NCI-H2029 treated with DMSO at 0.1 percent for 48 hours (cell line): ENCODE data around the gene KATNB1.
"Not testable (repeated sequence)": the region's sequence is repeated elsewhere in the genome, so short reads cannot be mapped to it uniquely, and the experiment has no call there.

Experiments used
- DNase-seq: peaks from one replicate; lab custom pipeline; 2025; lab: John Stamatoyannopoulos, UW

Gene KATNB1

GRCh38 chr16:57725976-57726375, 9.6 kb upstream of the KATNB1 start:
- DNase-seq = no peak

GRCh38 chr16:57726433-57726947, 9.1 kb upstream of the KATNB1 start:
- no peak for DNase-seq

- no peak for DNase-seq
Observed at GRCh38 chr16:57727610-57728009, 8.0 kb upstream of the KATNB1 start.

GRCh38 chr16:57728336-57729181, 7.0 kb upstream of the KATNB1 start:
- DNase-seq = peak; percentile 8

GRCh38 chr16:57729182-57729484, 6.4 kb upstream of the KATNB1 start:
- no peak for DNase-seq

GRCh38 chr16:57729852-57730251, 5.7 kb upstream of the KATNB1 start:
- not testable (repeated sequence) for DNase-seq

GRCh38 chr16:57730771-57731730, 4.5 kb upstream of the KATNB1 start:
- peak; percentile 9 for DNase-seq

GRCh38 chr16:57732037-57732436, 3.5 kb upstream of the KATNB1 start:
- no peak for DNase-seq

- DNase-seq = no peak
Observed at GRCh38 chr16:57732714-57733113, 2.9 kb upstream of the KATNB1 start.

GRCh38 chr16:57734308-57734924, 1.2 kb upstream of the KATNB1 start:
- no peak for DNase-seq

- peak; percentile 90 for DNase-seq
Observed at GRCh38 chr16:57734925-57735754, 430 bp upstream of the KATNB1 start.

- DNase-seq = peak; percentile 4
Observed at GRCh38 chr16:57736419-57737351, 1.1 kb downstream of the KATNB1 start.

GRCh38 chr16:57738844-57739243, 3.3 kb downstream of the KATNB1 start:
- DNase-seq = no peak

- no peak for DNase-seq
Observed at GRCh38 chr16:57739756-57740422, 4.3 kb downstream of the KATNB1 start.

- DNase-seq = no peak
Observed at GRCh38 chr16:57740423-57741071, 5.0 kb downstream of the KATNB1 start.

- DNase-seq = no peak
Observed at GRCh38 chr16:57741660-57742191, 6.2 kb downstream of the KATNB1 start.

GRCh38 chr16:57742543-57742942, 7.0 kb downstream of the KATNB1 start:
- DNase-seq = no peak

- DNase-seq = no peak
Observed at GRCh38 chr16:57743458-57743857, 7.9 kb downstream of the KATNB1 start.
